ENCODE results near the gene SARNP.
A peak's percentile ranks its signal among the peaks of the same experiment; 100 is the strongest.

Gene SARNP

DNA sequence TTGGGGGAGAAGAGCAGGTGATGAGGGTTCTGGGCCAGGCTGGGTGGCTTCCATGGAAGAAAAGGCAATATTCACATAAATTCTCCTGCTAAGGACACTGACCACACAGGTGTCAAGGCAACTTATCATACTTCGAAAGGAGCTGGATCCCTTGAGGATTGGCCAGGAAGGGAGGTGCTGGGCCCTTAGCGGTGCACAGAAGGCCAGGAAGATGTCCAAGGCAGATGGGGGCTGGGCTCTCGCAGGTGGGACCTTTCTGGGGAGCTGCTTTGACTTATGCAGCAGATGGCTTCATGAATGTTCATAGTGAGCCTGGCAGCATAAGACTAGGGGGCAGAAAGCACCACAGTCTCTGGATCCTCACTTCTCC lies 92.6 kb downstream of the SARNP start:
- TF ChIP-seq TCF12 (IDR thresholded peaks at IDR 0.05; ENCODE audit: low read depth) (no peak), EGR1 (IDR thresholded peaks at IDR 0.05) (no peak)

DNA sequence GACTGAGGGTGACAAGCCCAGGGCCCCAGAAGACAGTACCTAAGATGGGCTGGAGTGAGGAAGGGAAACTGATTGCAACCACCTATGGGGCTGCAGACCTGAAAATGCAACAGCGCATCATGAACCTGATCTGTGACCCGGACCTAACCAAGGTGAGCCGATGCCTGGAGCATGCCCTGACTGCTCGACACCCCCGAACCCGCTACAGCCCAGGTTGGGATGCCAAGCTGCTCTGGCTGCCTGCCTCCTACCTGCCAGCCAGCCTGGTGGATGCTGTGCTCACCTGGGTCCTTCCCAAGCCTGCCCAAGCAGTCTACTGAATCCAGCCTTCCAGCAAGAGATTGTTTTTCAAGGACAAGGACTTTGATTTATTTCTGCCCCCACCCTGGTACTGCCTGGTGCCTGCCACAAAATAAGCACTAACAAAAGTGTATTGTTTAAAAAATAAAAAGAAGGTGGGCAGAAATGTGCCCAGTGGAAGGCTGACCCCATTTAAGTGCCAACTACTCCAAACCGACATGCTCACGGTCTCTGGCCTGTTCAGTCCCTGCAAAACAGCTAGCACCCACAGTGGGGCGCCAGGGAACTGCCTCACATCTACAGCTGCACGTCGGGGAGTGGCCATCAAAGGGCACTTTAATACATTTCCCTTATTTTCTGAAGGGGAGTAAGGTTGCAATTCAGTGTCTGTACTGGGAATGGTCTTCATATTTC lies 93.1 kb downstream of the SARNP start:
- TF ChIP-seq FOXM1 (IDR thresholded peaks at IDR 0.05; ENCODE audit: borderline replicate concordance, low read depth): no peak
- TF ChIP-seq RAD21 (IDR thresholded peaks at IDR 0.05; ENCODE audit: low read depth): peak; percentile 79
- TF ChIP-seq NFIC (IDR thresholded peaks at IDR 0.05): no peak
- TF ChIP-seq EP300 (IDR thresholded peaks at IDR 0.05; ENCODE audit: borderline replicate concordance): no peak
- TF ChIP-seq, protein P1, sequence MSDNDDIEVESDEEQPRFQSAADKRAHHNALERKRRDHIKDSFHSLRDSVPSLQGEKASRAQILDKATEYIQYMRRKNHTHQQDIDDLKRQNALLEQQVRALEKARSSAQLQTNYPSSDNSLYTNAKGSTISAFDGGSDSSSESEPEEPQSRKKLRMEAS (IDR thresholded peaks at IDR 0.05): no peak

DNA sequence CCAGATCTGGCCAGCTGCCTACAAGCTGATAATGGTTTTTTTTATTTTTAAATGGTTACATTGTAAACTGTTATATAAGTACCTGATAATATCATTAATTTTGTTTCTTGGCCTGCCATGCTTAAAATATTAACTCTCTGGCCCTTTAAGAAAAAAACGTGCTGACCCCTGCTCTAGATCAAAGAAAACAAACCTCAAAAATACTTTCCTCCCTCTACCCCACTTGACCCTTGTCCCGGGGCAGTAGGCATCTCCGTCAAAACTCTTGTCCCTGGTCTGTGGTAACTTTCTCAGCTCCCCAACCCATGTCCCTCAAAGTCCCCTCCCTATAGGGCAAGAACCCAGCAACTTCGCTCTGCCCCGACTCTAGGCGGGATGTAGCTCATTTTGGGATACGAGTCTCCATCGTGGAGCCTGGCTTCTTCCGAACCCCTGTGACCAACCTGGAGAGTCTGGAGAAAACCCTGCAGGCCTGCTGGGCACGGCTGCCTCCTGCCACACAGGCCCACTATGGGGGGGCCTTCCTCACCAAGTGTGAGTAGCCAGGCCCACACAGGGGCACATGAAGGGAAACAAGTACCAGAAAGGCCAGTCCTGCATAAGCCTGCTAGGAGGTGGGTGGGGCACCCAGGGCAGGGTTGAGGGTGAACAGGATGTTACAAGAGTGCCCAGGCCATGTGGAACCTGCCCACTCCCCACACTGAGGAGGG lies 93.9 kb downstream of the SARNP start:
- no peak for TF ChIP-seq FOXM1 (IDR thresholded peaks at IDR 0.05; ENCODE audit: borderline replicate concordance, low read depth)
- no peak for TF ChIP-seq CREB1 (IDR thresholded peaks at IDR 0.05; ENCODE audit: low read depth)
- no peak for TF ChIP-seq CEBPB (IDR thresholded peaks at IDR 0.05)
- TF ChIP-seq TEAD4 (IDR thresholded peaks at IDR 0.05): no peak
- TF ChIP-seq ZBTB7A (IDR thresholded peaks at IDR 0.05; ENCODE audit: low read depth): no peak

DNA sequence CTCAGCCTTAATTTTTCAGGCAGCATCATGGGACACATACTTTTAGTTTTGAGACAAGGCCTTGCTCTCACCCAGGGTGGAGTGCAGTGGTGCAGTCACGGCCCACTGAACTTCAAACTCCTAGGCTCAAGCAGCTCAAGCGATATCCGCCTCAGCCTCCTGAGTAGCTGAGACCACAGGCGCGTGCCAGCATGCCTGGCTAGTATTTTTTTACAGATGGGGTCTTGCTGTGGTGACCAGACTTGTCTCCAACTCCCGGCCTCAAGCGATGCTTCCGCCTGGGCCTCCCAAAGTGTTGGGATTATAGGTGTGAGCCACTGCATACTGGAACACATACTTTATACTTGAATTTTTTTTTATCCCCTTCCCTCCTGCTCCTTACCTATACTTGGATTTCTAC lies 94.6 kb downstream of the SARNP start:
- no peak for TF ChIP-seq NFIC (IDR thresholded peaks at IDR 0.05)
- no peak for TF ChIP-seq TEAD4 (IDR thresholded peaks at IDR 0.05)
- no peak for TF ChIP-seq CREB1 (IDR thresholded peaks at IDR 0.05; ENCODE audit: low read depth)
- TF ChIP-seq FOXM1 (IDR thresholded peaks at IDR 0.05; ENCODE audit: borderline replicate concordance, low read depth): no peak
- TF ChIP-seq ZBTB7A (IDR thresholded peaks at IDR 0.05; ENCODE audit: low read depth): no peak
- TF ChIP-seq CEBPB (IDR thresholded peaks at IDR 0.05): no peak
- TF ChIP-seq, protein P2, sequence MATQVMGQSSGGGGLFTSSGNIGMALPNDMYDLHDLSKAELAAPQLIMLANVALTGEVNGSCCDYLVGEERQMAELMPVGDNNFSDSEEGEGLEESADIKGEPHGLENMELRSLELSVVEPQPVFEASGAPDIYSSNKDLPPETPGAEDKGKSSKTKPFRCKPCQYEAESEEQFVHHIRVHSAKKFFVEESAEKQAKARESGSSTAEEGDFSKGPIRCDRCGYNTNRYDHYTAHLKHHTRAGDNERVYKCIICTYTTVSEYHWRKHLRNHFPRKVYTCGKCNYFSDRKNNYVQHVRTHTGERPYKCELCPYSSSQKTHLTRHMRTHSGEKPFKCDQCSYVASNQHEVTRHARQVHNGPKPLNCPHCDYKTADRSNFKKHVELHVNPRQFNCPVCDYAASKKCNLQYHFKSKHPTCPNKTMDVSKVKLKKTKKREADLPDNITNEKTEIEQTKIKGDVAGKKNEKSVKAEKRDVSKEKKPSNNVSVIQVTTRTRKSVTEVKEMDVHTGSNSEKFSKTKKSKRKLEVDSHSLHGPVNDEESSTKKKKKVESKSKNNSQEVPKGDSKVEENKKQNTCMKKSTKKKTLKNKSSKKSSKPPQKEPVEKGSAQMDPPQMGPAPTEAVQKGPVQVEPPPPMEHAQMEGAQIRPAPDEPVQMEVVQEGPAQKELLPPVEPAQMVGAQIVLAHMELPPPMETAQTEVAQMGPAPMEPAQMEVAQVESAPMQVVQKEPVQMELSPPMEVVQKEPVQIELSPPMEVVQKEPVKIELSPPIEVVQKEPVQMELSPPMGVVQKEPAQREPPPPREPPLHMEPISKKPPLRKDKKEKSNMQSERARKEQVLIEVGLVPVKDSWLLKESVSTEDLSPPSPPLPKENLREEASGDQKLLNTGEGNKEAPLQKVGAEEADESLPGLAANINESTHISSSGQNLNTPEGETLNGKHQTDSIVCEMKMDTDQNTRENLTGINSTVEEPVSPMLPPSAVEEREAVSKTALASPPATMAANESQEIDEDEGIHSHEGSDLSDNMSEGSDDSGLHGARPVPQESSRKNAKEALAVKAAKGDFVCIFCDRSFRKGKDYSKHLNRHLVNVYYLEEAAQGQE (IDR thresholded peaks at IDR 0.05; ENCODE audit: low read depth): no peak
- TF ChIP-seq, protein P3, sequence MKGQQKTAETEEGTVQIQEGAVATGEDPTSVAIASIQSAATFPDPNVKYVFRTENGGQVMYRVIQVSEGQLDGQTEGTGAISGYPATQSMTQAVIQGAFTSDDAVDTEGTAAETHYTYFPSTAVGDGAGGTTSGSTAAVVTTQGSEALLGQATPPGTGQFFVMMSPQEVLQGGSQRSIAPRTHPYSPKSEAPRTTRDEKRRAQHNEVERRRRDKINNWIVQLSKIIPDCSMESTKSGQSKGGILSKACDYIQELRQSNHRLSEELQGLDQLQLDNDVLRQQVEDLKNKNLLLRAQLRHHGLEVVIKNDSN (IDR thresholded peaks at IDR 0.05): no peak
- TF ChIP-seq TAF1 (IDR thresholded peaks at IDR 0.05; ENCODE audit: low read depth): no peak
- no peak for TF ChIP-seq TCF12 (IDR thresholded peaks at IDR 0.05; ENCODE audit: low read depth)
- no peak for TF ChIP-seq YY1 (IDR thresholded peaks at IDR 0.05; ENCODE audit: low read depth)
- TF ChIP-seq RAD21 (IDR thresholded peaks at IDR 0.05; ENCODE audit: low read depth): no peak
- no peak for TF ChIP-seq EGR1 (IDR thresholded peaks at IDR 0.05)
- TF ChIP-seq EP300 (IDR thresholded peaks at IDR 0.05; ENCODE audit: borderline replicate concordance): no peak
- TF ChIP-seq, protein P1 (IDR thresholded peaks at IDR 0.05): no peak

DNA sequence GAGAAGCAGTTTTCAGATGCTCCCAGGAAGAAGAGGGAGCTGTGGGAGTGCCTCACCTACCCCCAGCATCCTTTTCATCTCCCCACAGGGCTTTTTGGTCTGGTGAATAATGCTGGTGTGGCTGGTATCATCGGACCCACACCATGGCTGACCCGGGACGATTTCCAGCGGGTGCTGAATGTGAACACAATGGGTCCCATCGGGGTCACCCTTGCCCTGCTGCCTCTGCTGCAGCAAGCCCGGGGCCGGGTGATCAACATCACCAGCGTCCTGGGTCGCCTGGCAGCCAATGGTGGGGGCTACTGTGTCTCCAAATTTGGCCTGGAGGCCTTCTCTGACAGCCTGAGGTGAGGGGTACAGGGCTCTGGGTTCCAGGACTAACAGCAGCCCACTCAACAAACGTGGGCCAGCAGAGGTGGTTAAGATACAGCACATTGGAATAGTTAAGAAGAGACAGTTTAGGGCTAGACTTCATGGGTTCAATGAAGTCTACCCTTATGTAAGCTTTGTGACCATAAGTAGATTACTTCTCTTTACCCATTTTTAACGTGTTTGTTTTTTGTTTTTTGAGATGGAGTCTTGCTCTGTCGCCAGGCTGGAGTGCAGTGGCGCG lies 95.8 kb downstream of the SARNP start:
- TF ChIP-seq FOXM1 (IDR thresholded peaks at IDR 0.05; ENCODE audit: borderline replicate concordance, low read depth) (no peak), TAF1 (IDR thresholded peaks at IDR 0.05; ENCODE audit: low read depth) (0 out of 2 replicates have a peak, but pooled peaks have one; percentile 14)

DNA sequence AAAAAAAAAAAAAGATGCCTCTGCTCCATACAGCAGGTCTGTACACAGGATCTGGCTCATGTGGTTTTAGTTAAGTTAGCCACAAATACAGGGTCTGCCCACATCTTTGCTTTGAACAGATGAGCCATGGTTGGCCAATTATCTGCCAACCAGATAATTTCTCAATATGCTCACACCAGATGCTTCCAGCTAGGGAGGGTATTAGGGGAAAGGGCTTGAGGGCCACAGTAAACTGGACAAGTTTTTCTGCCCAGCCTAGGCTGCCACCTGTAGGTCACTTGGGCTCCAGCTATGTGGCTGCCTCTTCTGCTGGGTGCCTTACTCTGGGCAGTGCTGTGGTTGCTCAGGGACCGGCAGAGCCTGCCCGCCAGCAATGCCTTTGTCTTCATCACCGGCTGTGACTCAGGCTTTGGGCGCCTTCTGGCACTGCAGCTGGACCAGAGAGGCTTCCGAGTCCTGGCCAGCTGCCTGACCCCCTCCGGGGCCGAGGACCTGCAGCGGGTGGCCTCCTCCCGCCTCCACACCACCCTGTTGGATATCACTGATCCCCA lies 96.6 kb downstream of the SARNP start:
- TF ChIP-seq EP300 (IDR thresholded peaks at IDR 0.05; ENCODE audit: borderline replicate concordance) (peak; percentile 53; the same call in 1 of the 2 replicates), TCF12 (IDR thresholded peaks at IDR 0.05; ENCODE audit: low read depth) (peak; percentile 74), NFIC (IDR thresholded peaks at IDR 0.05) (peak; percentile 80), TAF1 (IDR thresholded peaks at IDR 0.05; ENCODE audit: low read depth) (peak; percentile 4; the same call in 1 of the 2 replicates), YY1 (IDR thresholded peaks at IDR 0.05; ENCODE audit: low read depth) (no peak; the same call in 1 of the 2 replicates), RAD21 (IDR thresholded peaks at IDR 0.05; ENCODE audit: low read depth) (peak; percentile 84)
- TF ChIP-seq, protein P1 (IDR thresholded peaks at IDR 0.05): peak; percentile 57
- TF ChIP-seq, protein P3 (IDR thresholded peaks at IDR 0.05): no peak

DNA sequence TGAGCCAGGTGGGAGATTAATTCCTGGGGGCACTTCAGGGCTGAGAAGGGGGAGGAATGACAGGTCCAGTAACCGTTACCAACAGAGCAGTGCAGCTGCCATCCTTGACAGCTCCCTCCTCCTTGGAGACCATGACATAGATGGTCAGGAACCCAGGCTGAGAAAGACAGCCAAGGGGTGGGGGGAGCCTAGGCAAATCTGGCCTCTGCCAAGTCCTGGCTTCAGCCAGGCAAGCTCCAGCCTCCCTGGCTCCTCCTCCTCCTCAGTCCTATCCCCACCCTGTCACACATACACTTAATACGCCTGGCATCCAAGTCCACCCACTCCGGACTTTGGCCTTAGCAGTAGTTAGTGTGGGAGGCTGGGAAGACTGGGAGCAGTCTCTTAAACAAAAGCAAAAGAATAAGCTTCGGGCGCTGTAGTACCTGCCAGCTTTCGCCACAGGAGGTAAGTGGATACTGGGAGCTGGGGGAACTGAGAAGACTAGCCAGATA lies 97.4 kb downstream of the SARNP start, which contains the start of gene RDH5:
Gene RDH5 (plus strand): TSS at position 323 of the 494 bp plus-strand sequence. CDS start 792 bp downstream, outside the sequence.
- TF ChIP-seq EGR1 (IDR thresholded peaks at IDR 0.05) (0 out of 2 replicates have a peak, but pooled peaks have one; percentile 16), EP300 (IDR thresholded peaks at IDR 0.05; ENCODE audit: borderline replicate concordance) (no peak), CEBPB (IDR thresholded peaks at IDR 0.05) (no peak)

Data from Ishikawa (cell line).